GM23338 (cell line): ENCODE results near the gene MED14. TPM values are rescaled to one million over a fixed set of nuclear protein-coding genes. Genes with fewer than 3 reads are reported as not detected.

ENCODE experiments used
- ATAC-seq: fragments of 200-7000 bp; cut with Tn5 transposase; 3 replicates; pipeline ENCODE4 v1.9.1; 2020
- DNase-seq: peaks from one replicate; pipeline ENCODE4 v3.0.0-alpha.2; 2015; ENCODE audit warnings: low spot score
- H2AFZ ChIP-seq: fragments of 200-600 bp; sonication (generic); 2 replicates; pipeline ENCODE4 v1.8.0; 2016; ENCODE audit warnings: antibody characterized with exemption, mild to moderate bottlenecking, moderate library complexity
- H3F3A ChIP-seq: fragments of 200-600 bp; sonication (generic); replicated peaks from 2 replicates; pipeline ENCODE4 v1.8.0; 2017; ENCODE audit warnings: antibody characterized with exemption, mixed run types, low read depth
- H3K27ac ChIP-seq: fragments of 200-600 bp; sonication (generic); 2 replicates; pipeline ENCODE4 v1.6.1; 2016; ENCODE audit warnings: low read depth
- H3K27me3 ChIP-seq: fragments of 200-600 bp; sonication (generic); 2 replicates; pipeline ENCODE4 v1.8.0; 2016; ENCODE audit warnings: mild to moderate bottlenecking, mixed run types, moderate library complexity; ENCODE audit not compliant: insufficient read depth
- H3K36me3 ChIP-seq: fragments of 200-600 bp; sonication (generic); 2 replicates; pipeline ENCODE4 v1.8.0; 2016; ENCODE audit warnings: mild to moderate bottlenecking; ENCODE audit not compliant: insufficient read depth
- H3K4me1 ChIP-seq: fragments of 200-600 bp; sonication (generic); 2 replicates; pipeline ENCODE4 v1.8.0; 2016; ENCODE audit warnings: mild to moderate bottlenecking, moderate library complexity; ENCODE audit not compliant: insufficient read depth
- H3K4me2 ChIP-seq: fragments of 200-600 bp; sonication (generic); 2 replicates; pipeline ENCODE4 v1.7.1; 2017; ENCODE audit warnings: mixed run types
- H3K4me3 ChIP-seq: fragments of 200-600 bp; sonication (generic); 2 replicates; pipeline ENCODE4 v1.6.1; 2016; ENCODE audit warnings: mixed run types
- H3K79me2 ChIP-seq: fragments of 200-600 bp; sonication (generic); replicated peaks from 2 replicates; pipeline ENCODE4 v1.8.0; 2017; ENCODE audit warnings: mild to moderate bottlenecking; ENCODE audit not compliant: insufficient read depth
- H3K9me2 ChIP-seq: fragments of 200-600 bp; sonication (generic); 2 replicates; pipeline ENCODE4 v1.8.0; 2017; ENCODE audit not compliant: insufficient read depth
- H4K20me1 ChIP-seq: fragments of 200-600 bp; sonication (generic); replicated peaks from 2 replicates; pipeline ENCODE4 v1.8.0; 2017; ENCODE audit warnings: mild to moderate bottlenecking; ENCODE audit not compliant: insufficient read depth
- H3K27ac Mint-ChIP-seq: 2 replicates; pipeline ENCODE4 v1.8.0; 2020; ENCODE audit warnings: inconsistent platforms, mild to moderate bottlenecking, moderate library complexity, mixed read lengths
- H3K27me3 Mint-ChIP-seq: 3 replicates; pipeline ENCODE4 v1.8.0; 2022; ENCODE audit warnings: low read depth, mild to moderate bottlenecking, moderate library complexity, mixed read lengths, inconsistent platforms; ENCODE audit not compliant: insufficient read depth, poor library complexity
- H3K36me3 Mint-ChIP-seq: 3 replicates; pipeline ENCODE4 v1.8.0; 2021; ENCODE audit warnings: low read depth, mild to moderate bottlenecking, inconsistent platforms, moderate library complexity, mixed read lengths
- H3K4me1 Mint-ChIP-seq: 3 replicates; pipeline ENCODE4 v1.8.0; 2020; ENCODE audit warnings: mild to moderate bottlenecking, inconsistent platforms, mixed read lengths
- H3K4me3 Mint-ChIP-seq: 3 replicates; pipeline ENCODE4 v1.8.0; 2021; ENCODE audit warnings: moderate library complexity, mild to moderate bottlenecking, inconsistent platforms, mixed read lengths
- H3K9me3 Mint-ChIP-seq: 3 replicates; pipeline ENCODE4 v1.8.0; 2020; ENCODE audit warnings: moderate library complexity, mild to moderate bottlenecking, inconsistent platforms, mixed read lengths
- CTCF ChIP-seq, 2 experiments: fragments of 200-600 bp in 1 of 2; sonication (generic) in 1 of 2; conservative IDR thresholded peaks; 2 replicates each; pipeline versions ENCODE4 v1.5.1 to v1.6.1; 2016 to 2017; ENCODE audit warnings: antibody characterized with exemption in 2 of 2, low read depth in 2 of 2, mild to moderate bottlenecking in 2 of 2, moderate library complexity in 1 of 2
- EZH2 ChIP-seq: fragments of 200-600 bp; sonication (generic); IDR thresholded peaks from one replicate; pipeline ENCODE4 v1.8.0; 2017; ENCODE audit warnings: antibody characterized with exemption, mild to moderate bottlenecking, low read depth; ENCODE audit not compliant: unreplicated experiment
- JUNB ChIP-seq: IDR thresholded peaks from one replicate; pipeline ENCODE4 v1.6.1; 2016; ENCODE audit warnings: antibody characterized with exemption; ENCODE audit not compliant: unreplicated experiment
- POLR2AphosphoS5 ChIP-seq: IDR thresholded peaks from 2 replicates; pipeline ENCODE4 v1.6.1; 2016; ENCODE audit warnings: antibody characterized with exemption, low read depth
- ZNF114 ChIP-seq: fragments of 250-450 bp; sonication (Bioruptor Pico); IDR thresholded peaks from 2 replicates; pipeline ENCODE4 v1.5.0; 2020; ENCODE audit warnings: mild to moderate bottlenecking, moderate library complexity
- ZNF331 ChIP-seq: fragments of 250-450 bp; sonication (Bioruptor Pico); IDR thresholded peaks from 2 replicates; pipeline ENCODE4 v1.5.0; 2020; ENCODE audit warnings: low read depth, mild to moderate bottlenecking, moderate library complexity
- ZNF462 ChIP-seq: fragments of 250-450 bp; sonication (Bioruptor Pico); IDR thresholded peaks from 2 replicates; pipeline ENCODE4 v1.5.0; 2020; ENCODE audit warnings: mild to moderate bottlenecking, moderate library complexity
- polyA plus RNA-seq: library from polyadenylated mRNA; unstranded; fragments of >200 nt; fragmentation: Nextera tagmentation; extraction: Ambion mirVana; gene quantifications from 2 replicates; pipeline ENCODE4 v1.2.1, GENCODE V29; 2016
- total RNA-seq: library from RNA; depleted of rRNA; stranded (reverse); fragments of >200 nt; shearing (Covaris generic); gene quantifications from 2 replicates; pipeline ENCODE4 v1.2.3, GENCODE V29; 2014
- TF ChIP-seq, protein P1 (sequence below): IDR thresholded peaks from 2 replicates; pipeline ENCODE4 v1.6.1; 2016; ENCODE audit warnings: antibody characterized with exemption

MED14 gene
- total and polyA plus RNA-seq, 2 experiments from 2014 or later, result 29.8 to 99.3 TPM

- TF ChIP-seq ZNF462 (CRISPR knock-in tag), result no peak
- no peak for TF ChIP-seq POLR2AphosphoS5
These were observed 13.7 kb downstream of the MED14 start (continued) for GRCh38 chrX:40721489-40722106.

DNA sequence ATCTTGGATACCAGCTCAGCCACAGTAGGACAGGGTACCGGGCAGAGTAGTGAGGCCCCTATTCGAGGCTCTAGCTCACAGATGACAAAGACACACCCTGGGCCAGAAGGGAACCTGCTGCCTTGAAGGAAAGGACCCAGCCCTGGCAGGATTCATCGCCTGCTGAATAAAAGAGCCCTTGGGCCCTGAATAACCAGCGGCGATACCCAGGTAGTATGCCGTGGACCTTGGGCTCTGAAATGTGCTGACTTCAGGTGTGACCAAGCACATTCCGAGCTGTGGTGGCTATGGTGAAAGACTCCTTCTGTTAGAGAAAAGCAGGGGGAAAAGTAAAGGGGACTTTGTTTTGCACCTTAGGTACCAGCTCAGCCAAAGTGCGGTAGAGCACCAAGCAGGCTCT is 14.6 kb downstream of the MED14 start:
- Histone ChIP-seq H2AFZ (no peak overlapping the region), H3F3A (no peaks in the 10 kb centered on the region), H3K36me3 (peaks cover 5% of the 10 kb centered on the region; the same call in 1 of the 2 replicates), H4K20me1 (peaks cover 4% of the 10 kb centered on the region), H3K4me2 (no peak overlapping the region), H3K27ac (no peak overlapping the region), H3K4me3 (no peak overlapping the region), H3K79me2 (peaks cover 100% of the 10 kb centered on the region), H3K4me1 (0 out of 2 replicates have a peak, but pooled peaks cover 12% of the 10 kb centered on the region), H3K27me3 (no peaks in the 10 kb centered on the region), H3K9me2 (no peaks in the 10 kb centered on the region)
- H3K27ac Mint-ChIP-seq, result no peak overlapping the region
- no peak for DNase-seq
- H3K9me3 Mint-ChIP-seq, result no peaks in the 10 kb centered on the region
- no peak; the same call in 2 of the 3 replicates for ATAC-seq
- no peak overlapping the region for H3K4me3 Mint-ChIP-seq
- no peaks in the 10 kb centered on the region for H3K27me3 Mint-ChIP-seq
- H3K4me1 Mint-ChIP-seq, result peaks cover 12% of the 10 kb centered on the region; the same call in 2 of the 3 replicates
- peaks cover 72% of the 10 kb centered on the region for H3K36me3 Mint-ChIP-seq
- TF ChIP-seq CTCF (conservative IDR thresholded peaks at IDR 0.05; ENCODE audit: low read depth in 2 of 2) (no peak), ZNF331 (CRISPR knock-in tag) (no peak), EZH2 (no peak), JUNB (no peak), ZNF114 (CRISPR knock-in tag) (no peak)
- TF ChIP-seq, protein P1, sequence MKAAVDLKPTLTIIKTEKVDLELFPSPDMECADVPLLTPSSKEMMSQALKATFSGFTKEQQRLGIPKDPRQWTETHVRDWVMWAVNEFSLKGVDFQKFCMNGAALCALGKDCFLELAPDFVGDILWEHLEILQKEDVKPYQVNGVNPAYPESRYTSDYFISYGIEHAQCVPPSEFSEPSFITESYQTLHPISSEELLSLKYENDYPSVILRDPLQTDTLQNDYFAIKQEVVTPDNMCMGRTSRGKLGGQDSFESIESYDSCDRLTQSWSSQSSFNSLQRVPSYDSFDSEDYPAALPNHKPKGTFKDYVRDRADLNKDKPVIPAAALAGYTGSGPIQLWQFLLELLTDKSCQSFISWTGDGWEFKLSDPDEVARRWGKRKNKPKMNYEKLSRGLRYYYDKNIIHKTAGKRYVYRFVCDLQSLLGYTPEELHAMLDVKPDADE, result no peak
